ENCODE measurements around the gene GPR153.

DNA sequence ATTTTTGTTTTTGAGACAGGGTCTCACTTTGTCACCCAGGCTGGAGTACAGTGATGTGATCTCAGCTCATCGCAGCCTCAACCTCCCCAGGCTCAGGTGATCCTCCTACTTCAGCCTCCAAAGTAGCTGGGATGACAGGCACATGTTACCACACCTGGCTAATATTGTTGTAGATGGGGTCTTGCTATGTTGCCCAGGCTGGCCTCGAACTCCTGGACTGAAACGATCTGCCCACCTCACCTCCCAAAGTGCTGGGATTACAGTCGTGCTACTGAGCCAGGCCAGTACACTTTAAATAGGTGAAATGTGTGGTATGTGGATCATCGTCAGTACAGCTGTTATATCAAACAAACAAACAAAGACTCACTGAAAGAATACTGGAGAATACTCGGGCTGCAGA, 35.0 kb upstream of the GPR153 start:
- TF ChIP-seq POLR2A (IDR thresholded peaks at IDR 0.05; ENCODE audit: borderline replicate concordance, extremely low read depth, insufficient read depth, insufficient read length) (no peak), EZH2 (IDR thresholded peaks at IDR 0.05) (no peak), POLR2AphosphoS5 (IDR thresholded peaks at IDR 0.05; ENCODE audit: low read depth, low read length) (no peak), SRF (IDR thresholded peaks at IDR 0.05; ENCODE audit: low read depth) (no peak), CEBPB (IDR thresholded peaks at IDR 0.05; ENCODE audit: low read depth) (no peak), YY1 (IDR thresholded peaks at IDR 0.05; ENCODE audit: extremely low read depth, insufficient replicate concordance, low read depth, low read length) (no peak), SP1 (IDR thresholded peaks at IDR 0.05; ENCODE audit: low read depth) (no peak), RAD21 (IDR thresholded peaks at IDR 0.05; ENCODE audit: low read depth) (no peak)
- TF ChIP-seq, protein P1, sequence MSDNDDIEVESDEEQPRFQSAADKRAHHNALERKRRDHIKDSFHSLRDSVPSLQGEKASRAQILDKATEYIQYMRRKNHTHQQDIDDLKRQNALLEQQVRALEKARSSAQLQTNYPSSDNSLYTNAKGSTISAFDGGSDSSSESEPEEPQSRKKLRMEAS (IDR thresholded peaks at IDR 0.05): no peak
- TF ChIP-seq, protein P2, sequence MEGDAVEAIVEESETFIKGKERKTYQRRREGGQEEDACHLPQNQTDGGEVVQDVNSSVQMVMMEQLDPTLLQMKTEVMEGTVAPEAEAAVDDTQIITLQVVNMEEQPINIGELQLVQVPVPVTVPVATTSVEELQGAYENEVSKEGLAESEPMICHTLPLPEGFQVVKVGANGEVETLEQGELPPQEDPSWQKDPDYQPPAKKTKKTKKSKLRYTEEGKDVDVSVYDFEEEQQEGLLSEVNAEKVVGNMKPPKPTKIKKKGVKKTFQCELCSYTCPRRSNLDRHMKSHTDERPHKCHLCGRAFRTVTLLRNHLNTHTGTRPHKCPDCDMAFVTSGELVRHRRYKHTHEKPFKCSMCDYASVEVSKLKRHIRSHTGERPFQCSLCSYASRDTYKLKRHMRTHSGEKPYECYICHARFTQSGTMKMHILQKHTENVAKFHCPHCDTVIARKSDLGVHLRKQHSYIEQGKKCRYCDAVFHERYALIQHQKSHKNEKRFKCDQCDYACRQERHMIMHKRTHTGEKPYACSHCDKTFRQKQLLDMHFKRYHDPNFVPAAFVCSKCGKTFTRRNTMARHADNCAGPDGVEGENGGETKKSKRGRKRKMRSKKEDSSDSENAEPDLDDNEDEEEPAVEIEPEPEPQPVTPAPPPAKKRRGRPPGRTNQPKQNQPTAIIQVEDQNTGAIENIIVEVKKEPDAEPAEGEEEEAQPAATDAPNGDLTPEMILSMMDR (IDR thresholded peaks at IDR 0.05 in 2 of 3, conservative IDR thresholded peaks at IDR 0.05 in 1 of 3; ENCODE audit: borderline replicate concordance in 1 of 3, insufficient read depth in 1 of 3, low read depth in 2 of 3, low read length in 2 of 3): no peak
